ENCODE results near the gene HBD. TPM values are rescaled to one million over a fixed set of nuclear protein-coding genes. Genes with fewer than 3 reads are reported as not detected.
A peak's percentile ranks its signal among the peaks of the same experiment; 100 is the strongest.

Gene HBD
- total and polyA plus RNA-seq, 2 experiments from 2014 or later, result not detected

GRCh38 chr11:5280582-5281102 is 46.4 kb upstream of the HBD start:
- Histone ChIP-seq H3K27ac (peak overlapping the region; percentile 20; the same call in 1 of the 2 replicates), H2AFZ (no peak overlapping the region), H3K9ac (no peak overlapping the region), H3K27me3 (replicated peaks; ENCODE audit: insufficient read depth) (no peaks in the 10 kb centered on the region), H4K20me1 (ENCODE audit: insufficient read depth) (no peaks in the 10 kb centered on the region), H3K9me3 (ENCODE audit: low read depth) (no peaks in the 10 kb centered on the region), H3K79me2 (ENCODE audit: insufficient read depth) (no peaks in the 10 kb centered on the region), H3K9me2 (ENCODE audit: insufficient read depth) (no peaks in the 10 kb centered on the region), H3K4me3 (no peak overlapping the region), H3K36me3 (ENCODE audit: low read depth) (no peaks in the 10 kb centered on the region), H3K4me1 (ENCODE audit: insufficient read depth) (peaks cover 15% of the 10 kb centered on the region), H3F3A (ENCODE audit: insufficient read depth) (peaks cover 14% of the 10 kb centered on the region; the same call in 1 of the 2 replicates), H3K4me2 (ENCODE audit: unreplicated experiment) (peak overlapping the region; percentile 26)
- DNase-seq, result peak; percentile 98
- 0% methylated on average over 3 of the region's 3 CpGs for WGBS, 2 experiments (ENCODE audit: low coverage in 1 of 2, low lambda C conversion rate in 2 of 2, missing lambda C conversion rate in 2 of 2)
- TF ChIP-seq EZH2 (IDR thresholded peaks at IDR 0.05; ENCODE audit: insufficient read depth, poor library complexity, severe bottlenecking) (no peak), EZH2phosphoT487 (IDR thresholded peaks at IDR 0.05; ENCODE audit: insufficient read depth, low read depth) (no peak)
- in situ Hi-C loops (cut with MboI), result no loop called here

DNA sequence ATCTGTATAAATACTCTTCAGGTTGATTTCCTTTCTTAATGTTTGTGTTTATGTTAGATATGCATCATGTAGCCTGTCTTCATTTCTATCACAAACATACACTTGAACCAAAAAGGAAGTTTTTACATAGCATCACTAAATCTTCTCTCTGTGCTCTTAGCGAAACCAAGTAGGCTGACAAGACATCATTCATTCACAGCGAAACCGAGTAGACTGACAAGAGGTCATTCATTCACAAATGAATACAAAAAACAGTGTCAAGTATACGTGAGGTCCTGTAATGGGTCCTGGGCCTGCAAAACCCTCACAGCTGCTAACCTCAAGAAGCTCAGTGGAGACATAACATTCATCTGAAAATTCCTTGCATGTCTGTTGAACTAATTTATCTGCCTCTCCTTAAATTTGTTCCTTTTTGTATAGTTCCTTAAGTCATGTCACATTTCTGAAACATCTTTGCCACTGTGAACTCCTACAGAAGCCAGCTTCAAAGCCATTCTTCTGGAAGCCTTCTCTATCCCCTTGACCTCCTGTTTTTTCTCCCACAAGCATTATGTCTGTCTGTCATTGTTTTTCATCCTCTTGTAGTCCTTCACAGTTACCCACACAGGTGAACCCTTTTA is 45.3 kb upstream of the HBD start:
- Histone ChIP-seq H3K79me2 (ENCODE audit: insufficient read depth) (no peaks in the 10 kb centered on the region), H3K27ac (0 out of 2 replicates have a peak overlapping the region, but pooled peaks have one; percentile 12), H4K20me1 (ENCODE audit: insufficient read depth) (no peaks in the 10 kb centered on the region), H3K27me3 (replicated peaks; ENCODE audit: insufficient read depth) (no peaks in the 10 kb centered on the region), H3K9ac (no peak overlapping the region), H2AFZ (peak overlapping the region; percentile 67), H3K4me3 (no peak overlapping the region), H3K9me2 (ENCODE audit: insufficient read depth) (no peaks in the 10 kb centered on the region), H3K4me2 (ENCODE audit: unreplicated experiment) (no peak overlapping the region), H3K9me3 (ENCODE audit: low read depth) (no peaks in the 10 kb centered on the region), H3K4me1 (ENCODE audit: insufficient read depth) (peaks cover 15% of the 10 kb centered on the region), H3K36me3 (ENCODE audit: low read depth) (no peaks in the 10 kb centered on the region), H3F3A (ENCODE audit: insufficient read depth) (peaks cover 14% of the 10 kb centered on the region; the same call in 1 of the 2 replicates)
- in situ Hi-C loops (cut with MboI), result no loop called here
- no peak for TF ChIP-seq EZH2phosphoT487 (IDR thresholded peaks at IDR 0.05; ENCODE audit: insufficient read depth, low read depth)
- no peak for TF ChIP-seq EZH2 (IDR thresholded peaks at IDR 0.05; ENCODE audit: insufficient read depth, poor library complexity, severe bottlenecking)
- WGBS, 2 experiments (ENCODE audit: low coverage in 1 of 2, low lambda C conversion rate in 2 of 2, missing lambda C conversion rate in 2 of 2), result 94 to 96% methylated on average over 4 of the region's 4 CpGs
- no peak for DNase-seq

GRCh38 chr11:5277807-5278382 is 43.6 kb upstream of the HBD start:
- Histone ChIP-seq H3K27me3 (replicated peaks; ENCODE audit: insufficient read depth) (no peaks in the 10 kb centered on the region), H3K36me3 (ENCODE audit: low read depth) (no peaks in the 10 kb centered on the region), H2AFZ (no peak overlapping the region), H3K9me3 (ENCODE audit: low read depth) (no peaks in the 10 kb centered on the region), H3K4me1 (ENCODE audit: insufficient read depth) (peaks cover 15% of the 10 kb centered on the region), H3K4me3 (no peak overlapping the region), H3K27ac (no peak overlapping the region), H3K9me2 (ENCODE audit: insufficient read depth) (no peaks in the 10 kb centered on the region), H3F3A (ENCODE audit: insufficient read depth) (peaks cover 14% of the 10 kb centered on the region; the same call in 1 of the 2 replicates), H3K4me2 (ENCODE audit: unreplicated experiment) (no peak overlapping the region), H3K79me2 (ENCODE audit: insufficient read depth) (no peaks in the 10 kb centered on the region), H3K9ac (no peak overlapping the region), H4K20me1 (ENCODE audit: insufficient read depth) (no peaks in the 10 kb centered on the region)
- 50 to 58% methylated on average over 1 of the region's 1 CpG for WGBS, 2 experiments (ENCODE audit: low coverage in 1 of 2, low lambda C conversion rate in 2 of 2, missing lambda C conversion rate in 2 of 2)
- in situ Hi-C loops (cut with MboI), result no loop called here
- DNase-seq, result no peak
- no peak for TF ChIP-seq EZH2 (IDR thresholded peaks at IDR 0.05; ENCODE audit: insufficient read depth, poor library complexity, severe bottlenecking)
- no peak for TF ChIP-seq EZH2phosphoT487 (IDR thresholded peaks at IDR 0.05; ENCODE audit: insufficient read depth, low read depth)

- DNase-seq, result no peak
- TF ChIP-seq EZH2 (IDR thresholded peaks at IDR 0.05; ENCODE audit: insufficient read depth, poor library complexity, severe bottlenecking) (no peak), EZH2phosphoT487 (IDR thresholded peaks at IDR 0.05; ENCODE audit: insufficient read depth, low read depth) (no peak)
- H3K9me3 ChIP-seq (ENCODE audit: low read depth), result no peaks in the 10 kb centered on the region
- H3K9ac ChIP-seq, result no peak overlapping the region
- no peaks in the 10 kb centered on the region for H3K79me2 ChIP-seq (ENCODE audit: insufficient read depth)
- no peak overlapping the region for H3K4me2 ChIP-seq (ENCODE audit: unreplicated experiment)
- H3F3A ChIP-seq (ENCODE audit: insufficient read depth), result peaks cover 10% of the 10 kb centered on the region; the same call in 1 of the 2 replicates
- 85 to 100% methylated on average over 2 of the region's 2 CpGs for WGBS, 2 experiments (ENCODE audit: low coverage in 1 of 2, low lambda C conversion rate in 2 of 2, missing lambda C conversion rate in 2 of 2)
- in situ Hi-C loops (cut with MboI), result no loop called here
- H3K27me3 ChIP-seq (replicated peaks; ENCODE audit: insufficient read depth), result no peaks in the 10 kb centered on the region
- no peaks in the 10 kb centered on the region for H4K20me1 ChIP-seq (ENCODE audit: insufficient read depth)
- H3K36me3 ChIP-seq (ENCODE audit: low read depth), result no peaks in the 10 kb centered on the region
- H3K4me1 ChIP-seq (ENCODE audit: insufficient read depth), result peaks cover 15% of the 10 kb centered on the region
- no peak overlapping the region for H3K4me3 ChIP-seq
- no peaks in the 10 kb centered on the region for H3K9me2 ChIP-seq (ENCODE audit: insufficient read depth)
- no peak overlapping the region for H2AFZ ChIP-seq
- no peak overlapping the region for H3K27ac ChIP-seq
These were observed 42.4 kb upstream of the HBD start for GRCh38 chr11:5276697-5277096.
